ENCODE results near the gene FSHR.

The FSHR gene

DNA sequence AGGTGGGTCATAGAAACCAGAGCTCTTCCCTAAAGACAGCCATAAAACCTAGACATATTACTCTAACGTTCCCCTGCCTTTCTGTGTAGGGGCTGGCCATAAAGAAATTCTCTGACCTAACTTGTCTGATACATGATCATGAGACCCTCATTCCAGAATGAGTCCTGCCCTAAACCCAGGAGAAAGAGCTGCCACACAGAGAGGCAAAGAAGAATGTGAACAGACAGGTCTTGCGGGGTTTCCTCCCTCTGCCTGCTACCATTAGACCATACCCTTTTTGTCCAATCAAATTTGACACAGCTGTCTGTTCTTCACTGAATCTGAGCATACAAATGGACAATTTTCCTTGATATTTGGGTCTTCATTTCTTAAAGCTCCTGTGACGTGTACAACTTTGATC lies 200.0 kb downstream of the FSHR start:
- DNase-seq: no peak

DNA sequence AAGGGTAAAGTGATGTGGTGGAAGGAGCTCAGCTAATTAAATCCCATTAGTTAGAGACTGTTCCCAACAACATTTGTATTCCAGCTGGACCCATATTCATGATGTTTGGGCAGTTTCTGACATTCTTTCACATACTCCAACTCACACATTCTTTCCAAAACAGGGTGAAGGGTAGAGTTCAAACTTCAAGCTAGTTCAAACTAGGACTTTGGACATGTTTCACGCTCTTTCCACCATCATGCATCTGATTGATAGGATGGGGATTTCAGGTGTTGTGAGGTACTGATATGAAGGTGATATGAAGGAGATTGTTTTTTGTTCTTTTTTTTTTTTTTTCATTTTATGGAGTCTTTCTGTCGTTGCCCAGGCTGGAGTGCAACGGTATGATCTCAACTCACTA lies 201.7 kb downstream of the FSHR start:
- no peak for DNase-seq

DNA sequence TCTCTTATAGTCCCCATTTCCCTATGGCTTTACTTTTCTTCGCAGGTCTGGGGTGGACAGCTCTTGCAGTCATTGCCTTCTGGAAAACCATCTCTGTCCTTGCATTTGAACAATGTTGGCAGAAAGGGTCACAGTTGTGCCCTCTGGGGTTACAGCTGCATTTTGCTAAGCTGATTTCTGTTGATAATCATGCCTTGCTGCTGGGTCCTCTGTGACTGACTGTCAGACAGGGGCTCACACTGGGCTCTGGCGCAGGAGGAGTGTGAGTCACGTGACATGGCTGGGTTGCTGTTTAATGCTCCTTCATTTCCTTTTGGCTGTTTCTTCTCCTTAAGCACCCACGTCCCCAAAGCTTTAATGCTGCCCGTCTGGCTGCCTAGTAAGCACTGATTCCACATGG lies 202.2 kb downstream of the FSHR start:
- DNase-seq: no peak

DNA sequence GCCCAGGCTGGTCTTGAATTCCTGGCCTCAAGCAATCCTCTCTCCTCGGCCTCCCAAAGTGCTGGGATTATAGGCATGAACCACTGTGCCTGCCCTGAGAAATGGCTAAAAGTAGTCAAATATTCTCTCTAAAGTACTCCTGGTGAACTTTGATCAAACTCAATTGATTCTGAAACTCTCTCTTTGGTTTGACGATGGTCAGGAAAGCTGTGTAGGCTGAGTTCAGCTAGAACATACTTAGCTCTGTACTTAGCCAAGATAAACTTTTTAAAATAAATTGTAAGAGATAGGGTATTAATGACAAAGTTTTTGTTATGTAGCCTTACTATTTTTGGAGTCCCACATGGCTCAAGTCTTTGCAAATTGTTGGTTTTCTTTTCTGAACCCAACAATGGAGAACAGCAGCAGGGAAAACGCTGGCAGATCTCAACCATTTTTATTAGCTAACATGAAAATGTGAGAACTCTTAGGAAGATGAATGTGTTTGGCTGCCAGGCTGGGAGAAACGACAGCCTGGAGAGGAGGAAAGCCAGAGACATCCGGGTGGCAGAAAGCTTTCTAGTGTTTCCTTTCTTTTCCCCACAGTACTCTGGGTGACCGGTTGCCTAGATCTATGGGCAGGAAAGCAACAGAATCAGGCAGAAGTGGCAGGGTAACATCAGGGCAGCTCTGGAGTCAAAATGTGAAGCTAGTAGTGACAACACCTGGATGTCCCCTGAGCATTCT lies 205.8 kb downstream of the FSHR start:
- no peak for DNase-seq

DNA sequence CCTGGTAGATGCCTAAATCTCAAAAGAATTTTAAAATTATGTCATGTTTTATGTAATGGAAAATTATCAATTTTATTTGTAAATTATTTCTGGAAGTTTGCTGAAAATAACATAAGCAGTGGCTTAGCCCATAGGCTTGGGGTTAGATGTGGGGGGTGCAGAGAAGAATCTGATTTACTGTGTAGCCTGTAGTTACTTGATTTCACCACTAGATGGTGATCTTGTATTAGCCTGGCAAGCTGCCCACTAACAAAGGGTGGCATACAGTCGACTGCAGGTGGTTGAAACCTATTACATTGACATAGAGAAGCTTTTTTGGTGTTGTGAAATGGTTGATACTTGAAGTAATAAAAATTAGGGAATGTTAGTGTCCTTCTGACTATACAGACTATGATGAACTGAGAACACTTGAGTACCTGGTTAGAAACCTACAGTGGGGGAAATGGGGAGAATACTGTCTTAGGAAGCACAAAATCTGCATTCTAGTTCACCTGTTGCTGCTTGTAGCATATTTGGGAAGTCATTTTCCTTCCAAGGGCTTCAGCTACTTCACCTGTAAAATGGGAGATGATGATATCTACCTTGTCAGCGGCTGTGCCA lies 207.8 kb downstream of the FSHR start:
- DNase-seq: peak; percentile 60

DNA sequence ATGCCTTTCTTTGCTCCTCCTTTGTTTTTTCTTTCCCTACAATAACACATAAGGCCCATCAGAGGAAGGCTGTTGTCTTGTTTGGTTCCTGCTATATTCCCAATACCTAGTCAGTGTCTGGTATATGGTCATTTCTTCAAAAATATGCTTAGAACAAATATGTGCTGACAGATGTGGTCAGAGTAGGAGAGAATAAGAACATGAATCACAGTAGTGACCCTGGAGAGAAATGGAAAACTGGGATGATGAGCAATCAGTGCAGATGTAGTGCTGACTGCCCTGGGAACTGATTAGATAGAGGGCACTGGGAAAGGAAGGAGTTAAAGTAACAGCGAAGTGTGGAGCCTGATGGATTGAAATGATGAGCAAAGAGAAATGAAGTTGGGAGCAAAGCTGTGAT lies 209.4 kb downstream of the FSHR start:
- peak; percentile 75 for DNase-seq

DNA sequence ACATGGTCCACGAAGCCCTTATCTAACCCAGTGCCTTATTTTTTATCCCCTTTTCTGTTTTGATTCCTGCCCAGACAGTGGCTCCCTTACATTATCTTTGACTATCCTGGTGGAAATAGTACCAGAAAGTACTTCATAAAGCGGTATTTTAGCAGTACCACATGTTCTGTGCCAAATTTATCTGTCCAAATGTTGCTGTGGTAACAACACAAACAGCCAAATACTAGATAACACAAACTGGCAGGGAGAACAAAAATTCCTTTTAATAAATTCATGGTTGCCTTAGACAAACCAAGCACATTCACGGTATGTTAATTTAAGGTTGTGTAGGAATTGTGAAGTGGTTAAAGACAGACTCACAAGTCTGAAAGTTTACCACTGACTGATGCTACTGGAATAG lies 210.9 kb downstream of the FSHR start:
- DNase-seq: peak; percentile 34

DNA sequence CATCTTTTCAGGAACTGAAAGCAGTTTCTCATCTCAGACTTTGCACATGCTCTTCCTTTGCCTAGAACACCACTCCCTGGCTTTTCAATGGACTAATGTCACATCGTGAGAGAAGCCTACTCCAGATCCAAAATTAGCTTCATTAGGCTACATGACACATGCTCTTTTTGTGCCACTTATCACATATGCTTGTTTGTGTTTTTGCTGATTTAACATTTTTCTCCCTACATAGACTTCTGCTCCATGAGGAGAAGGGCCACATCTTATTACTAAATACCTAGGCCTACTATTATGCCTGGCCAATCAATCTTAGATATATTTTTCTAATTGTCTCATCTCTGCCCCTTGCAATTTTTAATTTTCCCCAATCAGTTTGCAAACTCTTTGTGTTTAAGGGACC lies 212.4 kb downstream of the FSHR start:
- no peak for DNase-seq

DNA sequence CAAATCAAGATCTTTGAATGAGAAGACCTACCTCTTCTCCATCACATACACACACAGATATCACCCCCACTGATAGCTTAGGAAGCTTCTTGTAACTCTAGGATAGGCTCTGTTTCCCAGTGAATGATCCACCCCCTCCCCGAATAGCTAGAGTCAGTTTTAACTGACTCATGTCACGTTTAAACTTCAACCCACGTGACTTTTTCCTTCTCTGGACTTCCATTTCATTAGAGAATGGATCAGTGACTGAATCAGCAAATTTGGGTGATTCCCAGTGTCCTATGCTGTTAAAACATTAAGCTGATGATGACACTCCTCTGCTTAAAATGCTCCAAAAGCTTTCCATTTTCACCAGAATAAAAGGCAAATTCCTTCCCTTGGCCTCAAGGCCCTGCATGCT lies 212.9 kb downstream of the FSHR start:
- DNase-seq: no peak

DNA sequence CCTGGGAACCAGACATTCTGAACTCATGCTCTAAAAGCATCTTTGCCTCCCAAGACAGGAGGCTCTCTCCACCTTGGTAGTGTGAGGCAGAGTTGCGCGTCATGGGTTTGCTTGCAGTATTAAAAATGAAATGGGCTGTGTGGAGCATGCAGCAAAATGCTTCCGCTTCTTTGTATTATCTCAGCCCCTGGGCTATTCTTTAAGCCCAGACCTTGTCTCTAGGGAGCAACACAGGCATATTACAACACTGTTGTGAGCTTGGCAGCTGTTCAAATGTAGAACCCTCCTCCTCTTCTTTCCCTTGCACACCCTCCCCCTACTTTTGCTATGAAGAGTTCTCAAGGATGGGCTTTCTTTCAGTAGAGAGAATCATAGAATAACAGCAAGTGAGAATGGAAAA lies 213.7 kb downstream of the FSHR start:
- DNase-seq: peak; percentile 71

DNA sequence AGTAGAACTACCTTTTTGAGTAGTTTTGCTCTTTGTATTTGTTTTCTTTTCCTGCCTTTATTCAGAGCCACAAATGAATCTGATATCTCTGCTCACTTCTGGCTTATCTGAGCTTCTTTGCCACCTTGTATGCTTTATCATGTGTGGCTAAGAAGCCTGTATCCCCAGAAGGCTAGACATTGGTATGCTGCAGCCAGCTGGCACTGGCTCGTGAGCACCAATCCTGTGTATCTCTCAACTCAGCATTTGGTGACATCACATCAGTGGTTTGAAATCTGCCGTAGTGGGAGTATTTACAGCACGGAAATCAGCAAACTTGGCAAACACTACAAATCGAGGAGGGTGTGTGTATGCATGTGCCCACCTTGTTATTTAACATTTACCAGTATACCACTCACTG lies 215.1 kb downstream of the FSHR start:
- no peak for DNase-seq

DNA sequence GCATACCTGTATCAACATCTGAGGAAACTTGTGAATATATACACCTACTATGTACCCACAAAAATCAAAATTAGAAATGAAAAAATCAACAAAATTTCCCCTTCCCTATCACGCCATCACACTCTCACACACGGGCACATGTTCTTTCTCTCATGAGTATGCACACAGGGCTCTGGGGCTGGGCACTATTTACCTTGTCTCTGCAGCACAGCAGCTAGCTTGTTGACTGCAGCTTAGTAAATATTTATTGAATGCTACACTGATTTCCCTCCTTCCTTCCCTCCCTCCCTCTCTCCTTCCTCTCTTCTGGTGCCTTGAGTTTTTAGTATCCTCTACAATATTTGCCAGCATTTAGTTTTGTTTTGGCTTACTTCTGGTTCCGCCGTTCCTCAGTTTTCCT lies 216.1 kb downstream of the FSHR start:
- no peak for DNase-seq

DNA sequence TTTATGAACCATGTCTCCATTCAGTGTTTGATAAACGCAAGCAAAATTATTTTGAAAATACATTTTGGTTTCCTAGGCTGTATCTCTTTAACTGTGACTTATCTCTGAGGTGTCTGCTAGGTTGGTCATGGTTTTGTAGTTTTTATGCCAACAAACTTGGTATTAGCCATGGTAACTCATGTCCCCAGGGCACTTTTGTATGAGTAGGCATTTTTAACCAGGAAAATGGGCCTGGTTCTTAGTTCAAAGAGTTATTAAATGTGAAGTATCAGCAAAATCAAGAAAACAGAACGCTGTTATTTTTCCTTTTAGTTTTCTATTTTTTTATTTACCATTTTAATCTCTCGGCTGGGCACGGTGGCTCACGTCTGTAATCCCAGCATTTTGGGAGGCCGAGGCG lies 219.5 kb downstream of the FSHR start:
- no peak for DNase-seq

DNA sequence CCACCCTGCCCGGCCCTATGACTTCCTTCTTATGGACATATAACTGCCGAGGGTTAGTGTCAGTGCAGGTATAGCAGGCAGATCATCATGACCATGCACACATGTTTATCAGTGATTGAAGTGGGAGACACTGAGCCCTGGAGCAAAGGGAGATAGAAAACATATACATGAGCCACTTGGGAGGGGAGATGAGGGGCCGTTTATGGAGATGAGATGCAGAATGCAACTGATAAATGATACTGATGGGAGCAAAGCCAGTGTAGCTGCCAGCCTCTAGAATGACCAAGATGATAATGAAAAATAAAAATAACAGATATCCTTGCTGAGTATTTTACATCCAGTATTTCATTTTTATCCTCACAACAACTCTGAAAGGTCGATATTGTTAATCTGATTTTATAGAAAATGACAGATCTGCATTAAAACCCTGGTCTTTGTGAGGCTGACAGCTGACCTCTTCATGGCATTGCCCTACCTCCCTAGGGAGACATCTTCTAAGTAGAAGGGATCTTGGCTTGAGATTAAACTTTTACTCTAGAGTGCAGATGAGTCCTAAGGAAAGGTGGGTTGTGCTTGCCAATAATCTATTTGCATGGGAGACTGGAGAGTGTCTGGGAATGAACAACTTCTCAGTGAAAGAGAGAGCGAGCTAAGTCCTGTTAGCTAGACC lies 220.4 kb downstream of the FSHR start:
- DNase-seq: no peak

DNA sequence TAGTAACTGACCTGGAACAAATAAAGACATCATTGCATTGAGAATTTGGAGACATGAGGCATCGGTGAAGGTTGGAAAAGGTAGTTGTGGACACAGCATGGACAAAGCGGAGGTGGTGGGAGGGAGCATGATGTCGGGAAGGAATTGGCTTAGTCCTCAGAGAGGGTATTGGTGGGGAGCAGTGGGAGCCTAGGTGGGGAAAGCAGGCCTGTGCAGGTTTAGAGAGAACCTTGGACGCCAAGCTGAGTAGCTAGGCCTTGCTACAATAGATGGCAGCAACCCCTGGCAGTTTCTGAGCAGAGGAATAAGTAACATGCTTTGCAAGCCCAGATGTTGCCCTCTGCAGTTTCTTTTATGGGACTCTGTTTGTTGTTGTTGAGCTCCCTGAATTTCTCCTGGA lies 221.6 kb downstream of the FSHR start:
- DNase-seq: no peak

DNA sequence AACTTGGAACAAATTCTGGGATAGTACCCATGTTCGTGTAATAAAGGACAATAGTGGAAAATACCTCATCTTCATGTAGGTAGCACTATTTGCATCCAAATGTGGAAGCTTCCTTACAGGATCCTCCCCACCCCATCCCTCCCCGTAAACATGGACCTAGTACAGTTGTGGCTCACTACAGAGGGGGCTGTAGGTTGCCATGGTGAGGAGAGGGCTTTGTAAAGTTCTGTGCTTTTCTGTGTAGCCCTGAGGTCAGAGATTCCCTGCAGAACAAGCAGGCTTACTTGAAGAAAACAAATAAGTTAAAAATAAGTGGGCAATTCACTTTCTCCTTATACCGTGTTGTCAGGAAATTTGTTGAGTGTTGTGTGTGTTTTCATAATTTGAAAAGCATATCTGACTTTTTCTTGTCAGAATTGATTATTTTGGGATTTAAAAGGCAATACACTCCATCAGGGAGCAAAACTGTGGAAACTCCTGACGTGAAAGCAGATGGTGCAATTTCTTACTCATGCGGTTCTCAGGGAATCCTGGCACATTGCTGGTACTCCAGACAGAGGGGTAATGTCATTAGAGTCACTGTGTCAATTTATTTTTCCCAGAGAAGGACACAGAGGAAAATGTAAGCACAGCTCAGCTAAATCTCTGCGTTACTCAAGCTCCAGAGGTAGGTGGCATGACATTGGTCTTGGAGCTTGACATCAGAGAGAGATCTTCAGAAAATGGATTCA lies 224.6 kb downstream of the FSHR start:
- no peak for DNase-seq

DNA sequence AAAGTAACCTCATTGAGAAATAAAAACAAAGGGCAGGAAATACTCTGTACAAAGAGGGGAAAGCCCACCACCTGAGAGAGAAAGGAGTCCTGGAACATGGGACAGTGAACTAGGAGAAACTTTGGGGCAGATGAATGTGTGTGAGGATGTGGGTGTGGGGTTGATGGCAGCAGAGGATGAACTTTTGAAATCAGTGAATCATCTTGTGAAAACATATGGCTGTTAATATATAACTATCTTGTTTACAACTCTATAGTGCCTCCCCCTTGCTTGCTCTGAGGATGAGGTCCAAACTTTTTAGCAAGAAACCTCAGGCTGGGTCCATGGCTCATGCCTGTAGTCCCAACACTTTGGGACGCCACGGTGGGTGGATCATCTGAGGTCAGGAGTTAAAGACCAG lies 227.0 kb downstream of the FSHR start:
- DNase-seq: no peak

DNA sequence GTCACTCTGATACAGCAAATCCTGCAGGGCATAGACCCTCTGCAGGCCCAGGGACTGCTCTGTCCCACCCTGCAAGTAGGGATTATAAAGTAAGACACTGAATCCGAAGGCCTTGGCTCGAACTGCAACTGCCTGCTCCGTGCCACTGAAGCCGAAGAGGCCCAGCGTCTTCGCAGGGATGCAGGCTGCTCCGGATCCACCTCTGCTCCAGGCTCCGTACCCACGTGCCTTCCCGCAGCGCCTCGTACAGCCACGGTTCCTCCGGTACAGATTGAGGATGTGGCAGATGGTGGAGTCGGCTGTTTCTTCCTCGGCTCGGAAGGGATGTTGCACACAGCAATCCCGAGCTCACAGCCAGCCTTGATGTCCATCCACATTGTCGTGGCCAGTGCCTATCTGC lies 238.4 kb downstream of the FSHR start:
- no peak for DNase-seq

DNA sequence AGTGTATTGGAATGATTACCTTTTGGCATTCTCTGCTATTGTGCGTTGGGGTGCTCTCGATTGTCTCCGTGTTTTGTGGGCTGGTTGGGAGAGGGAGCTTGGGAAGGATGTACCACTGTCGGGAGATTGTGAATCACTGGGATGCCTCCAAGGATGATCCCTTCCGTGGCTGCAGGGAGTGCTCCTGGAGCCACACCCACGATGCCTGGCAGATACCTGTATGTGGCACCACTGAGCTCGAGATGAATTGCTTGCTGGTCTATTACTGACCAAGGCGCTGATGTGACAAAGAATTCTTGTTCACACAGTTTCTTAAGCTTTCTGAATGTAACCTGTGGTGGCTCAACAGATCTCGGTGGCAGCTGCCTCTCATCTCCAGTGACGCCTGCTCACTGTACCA lies 239.1 kb downstream of the FSHR start:
- DNase-seq: no peak

DNA sequence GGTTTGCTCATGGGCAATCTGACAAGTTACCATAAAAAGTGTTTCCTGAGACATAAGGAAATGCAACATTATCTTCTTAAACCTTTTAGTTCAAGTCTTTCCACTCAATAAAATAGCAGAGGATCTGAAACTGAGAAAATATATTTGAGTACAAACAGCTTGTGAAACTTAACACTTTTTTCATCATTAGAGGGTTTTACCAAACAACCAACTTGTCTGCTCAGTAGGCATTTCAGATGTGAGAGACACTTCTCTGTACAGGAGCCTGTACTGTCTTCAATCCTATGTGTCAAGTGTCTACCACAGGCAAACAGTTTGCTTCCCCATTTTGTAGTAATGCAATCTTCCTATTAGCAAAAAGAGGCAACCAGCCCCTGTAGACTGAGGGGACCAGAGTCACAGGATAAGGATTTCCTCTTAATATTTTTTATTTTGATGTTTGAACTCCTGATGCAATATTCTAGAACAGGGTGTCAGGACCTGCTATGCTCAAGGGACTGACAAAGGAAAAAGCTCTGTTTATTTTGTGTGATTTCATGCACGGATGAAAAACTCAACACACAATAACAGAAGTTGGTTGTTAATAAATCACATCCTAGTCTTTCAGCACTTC lies 239.7 kb downstream of the FSHR start:
- no peak for DNase-seq

Data from fibroblast of skin of scalp (primary cell).